Endothelial cell (in vitro differentiated cells): ENCODE measurements around the gene GRAMD2A. TPM values are rescaled to one million over a fixed set of nuclear protein-coding genes. Genes with fewer than 3 reads are reported as not detected.
A peak's percentile ranks its signal among the peaks of the same experiment; 100 is the strongest.

Experiments
- DNase-seq: peaks from one replicate; pipeline ENCODE4 v3.0.0; 2021; ENCODE audit warnings: low spot score
- H3K27ac Mint-ChIP-seq: one replicate; pipeline ENCODE4 v1.8.0; 2021; ENCODE audit warnings: mixed read lengths, inconsistent platforms; ENCODE audit not compliant: unreplicated experiment
- H3K27me3 Mint-ChIP-seq: one replicate; pipeline ENCODE4 v1.8.0; 2021; ENCODE audit warnings: mild to moderate bottlenecking, moderate library complexity, mixed read lengths, inconsistent platforms; ENCODE audit not compliant: unreplicated experiment
- H3K36me3 Mint-ChIP-seq: one replicate; pipeline ENCODE4 v1.8.0; 2021; ENCODE audit warnings: mild to moderate bottlenecking, low read depth, mixed read lengths, inconsistent platforms; ENCODE audit not compliant: unreplicated experiment
- H3K4me1 Mint-ChIP-seq: one replicate; pipeline ENCODE4 v1.8.0; 2021; ENCODE audit warnings: mild to moderate bottlenecking, mixed read lengths, inconsistent platforms; ENCODE audit not compliant: unreplicated experiment
- H3K4me3 Mint-ChIP-seq: one replicate; pipeline ENCODE4 v1.8.0; 2021; ENCODE audit warnings: mild to moderate bottlenecking, mixed read lengths, inconsistent platforms; ENCODE audit not compliant: unreplicated experiment
- H3K9me3 Mint-ChIP-seq: one replicate; pipeline ENCODE4 v1.8.0; 2021; ENCODE audit warnings: mixed read lengths, inconsistent platforms; ENCODE audit not compliant: unreplicated experiment
- total RNA-seq: library from RNA; stranded (reverse); fragmentation: NEBNext Ultra II Directional; extraction: Animal tissue kit (Norgen Biotek cat#: 25700); gene quantifications from one replicate; pipeline ENCODE4 v1.2.1, GENCODE V29; 2021; ENCODE audit not compliant: unreplicated experiment
- TF ChIP-seq, protein P1 (sequence below): fragments of 200-600 bp; sonication (generic); IDR thresholded peaks from one replicate; pipeline ENCODE4 v1.5.0; 2021; ENCODE audit warnings: antibody characterized with exemption; ENCODE audit not compliant: unreplicated experiment

Gene GRAMD2A
- total RNA-seq, 1 donor from 2014 or later = 0.31 TPM

GRCh38 chr15:72130272-72130671, 67.3 kb downstream of the GRAMD2A start:
- Mint-ChIP-seq H3K36me3 (no peaks in the 10 kb centered on the region), H3K4me3 (no peak overlapping the region), H3K9me3 (no peaks in the 10 kb centered on the region), H3K4me1 (no peaks in the 10 kb centered on the region), H3K27ac (no peak overlapping the region), H3K27me3 (no peaks in the 10 kb centered on the region)
- TF ChIP-seq, protein P1, sequence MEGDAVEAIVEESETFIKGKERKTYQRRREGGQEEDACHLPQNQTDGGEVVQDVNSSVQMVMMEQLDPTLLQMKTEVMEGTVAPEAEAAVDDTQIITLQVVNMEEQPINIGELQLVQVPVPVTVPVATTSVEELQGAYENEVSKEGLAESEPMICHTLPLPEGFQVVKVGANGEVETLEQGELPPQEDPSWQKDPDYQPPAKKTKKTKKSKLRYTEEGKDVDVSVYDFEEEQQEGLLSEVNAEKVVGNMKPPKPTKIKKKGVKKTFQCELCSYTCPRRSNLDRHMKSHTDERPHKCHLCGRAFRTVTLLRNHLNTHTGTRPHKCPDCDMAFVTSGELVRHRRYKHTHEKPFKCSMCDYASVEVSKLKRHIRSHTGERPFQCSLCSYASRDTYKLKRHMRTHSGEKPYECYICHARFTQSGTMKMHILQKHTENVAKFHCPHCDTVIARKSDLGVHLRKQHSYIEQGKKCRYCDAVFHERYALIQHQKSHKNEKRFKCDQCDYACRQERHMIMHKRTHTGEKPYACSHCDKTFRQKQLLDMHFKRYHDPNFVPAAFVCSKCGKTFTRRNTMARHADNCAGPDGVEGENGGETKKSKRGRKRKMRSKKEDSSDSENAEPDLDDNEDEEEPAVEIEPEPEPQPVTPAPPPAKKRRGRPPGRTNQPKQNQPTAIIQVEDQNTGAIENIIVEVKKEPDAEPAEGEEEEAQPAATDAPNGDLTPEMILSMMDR = no peak
- no peak for DNase-seq

DNA sequence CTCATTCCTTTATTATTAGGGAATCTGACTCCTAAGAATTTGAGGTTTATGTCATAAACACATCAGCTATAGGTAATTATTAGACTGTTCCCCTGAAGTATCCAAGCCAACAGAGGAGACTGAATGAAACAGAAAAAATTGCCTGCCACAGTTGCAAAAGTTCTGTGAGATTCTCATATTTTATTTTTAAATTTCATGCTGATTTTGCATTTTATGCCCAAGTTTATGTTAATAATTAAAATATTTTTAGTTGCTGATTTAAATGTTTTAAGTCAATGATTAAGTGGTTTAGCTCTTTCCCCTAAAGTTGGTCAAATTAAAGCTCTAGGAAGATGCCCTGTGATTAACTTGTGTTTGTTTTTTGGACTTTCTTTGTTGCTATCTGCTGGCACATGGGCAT, 69.2 kb downstream of the GRAMD2A start:
- Mint-ChIP-seq H3K36me3 (no peaks in the 10 kb centered on the region), H3K4me3 (no peak overlapping the region), H3K27ac (no peak overlapping the region), H3K4me1 (no peaks in the 10 kb centered on the region), H3K9me3 (no peaks in the 10 kb centered on the region), H3K27me3 (no peaks in the 10 kb centered on the region)
- no peak for DNase-seq
- TF ChIP-seq, protein P1 = no peak

- no peak overlapping the region for H3K4me3 Mint-ChIP-seq
- H3K27ac Mint-ChIP-seq = no peak overlapping the region
- TF ChIP-seq, protein P1 = no peak
- no peak for DNase-seq
- H3K4me1 Mint-ChIP-seq = no peaks in the 10 kb centered on the region
- no peaks in the 10 kb centered on the region for H3K9me3 Mint-ChIP-seq
- no peaks in the 10 kb centered on the region for H3K27me3 Mint-ChIP-seq
- no peaks in the 10 kb centered on the region for H3K36me3 Mint-ChIP-seq
Observed at GRCh38 chr15:72127724-72128322, 69.8 kb downstream of the GRAMD2A start.

- no peak overlapping the region for H3K4me3 Mint-ChIP-seq
- H3K4me1 Mint-ChIP-seq = no peaks in the 10 kb centered on the region
- H3K36me3 Mint-ChIP-seq = no peaks in the 10 kb centered on the region
- peaks cover 2% of the 10 kb centered on the region for H3K27me3 Mint-ChIP-seq
- H3K9me3 Mint-ChIP-seq = no peaks in the 10 kb centered on the region
- TF ChIP-seq, protein P1 = no peak
- no peak overlapping the region for H3K27ac Mint-ChIP-seq
- DNase-seq = no peak
Observed at GRCh38 chr15:72124218-72124617, 73.4 kb downstream of the GRAMD2A start.

DNA sequence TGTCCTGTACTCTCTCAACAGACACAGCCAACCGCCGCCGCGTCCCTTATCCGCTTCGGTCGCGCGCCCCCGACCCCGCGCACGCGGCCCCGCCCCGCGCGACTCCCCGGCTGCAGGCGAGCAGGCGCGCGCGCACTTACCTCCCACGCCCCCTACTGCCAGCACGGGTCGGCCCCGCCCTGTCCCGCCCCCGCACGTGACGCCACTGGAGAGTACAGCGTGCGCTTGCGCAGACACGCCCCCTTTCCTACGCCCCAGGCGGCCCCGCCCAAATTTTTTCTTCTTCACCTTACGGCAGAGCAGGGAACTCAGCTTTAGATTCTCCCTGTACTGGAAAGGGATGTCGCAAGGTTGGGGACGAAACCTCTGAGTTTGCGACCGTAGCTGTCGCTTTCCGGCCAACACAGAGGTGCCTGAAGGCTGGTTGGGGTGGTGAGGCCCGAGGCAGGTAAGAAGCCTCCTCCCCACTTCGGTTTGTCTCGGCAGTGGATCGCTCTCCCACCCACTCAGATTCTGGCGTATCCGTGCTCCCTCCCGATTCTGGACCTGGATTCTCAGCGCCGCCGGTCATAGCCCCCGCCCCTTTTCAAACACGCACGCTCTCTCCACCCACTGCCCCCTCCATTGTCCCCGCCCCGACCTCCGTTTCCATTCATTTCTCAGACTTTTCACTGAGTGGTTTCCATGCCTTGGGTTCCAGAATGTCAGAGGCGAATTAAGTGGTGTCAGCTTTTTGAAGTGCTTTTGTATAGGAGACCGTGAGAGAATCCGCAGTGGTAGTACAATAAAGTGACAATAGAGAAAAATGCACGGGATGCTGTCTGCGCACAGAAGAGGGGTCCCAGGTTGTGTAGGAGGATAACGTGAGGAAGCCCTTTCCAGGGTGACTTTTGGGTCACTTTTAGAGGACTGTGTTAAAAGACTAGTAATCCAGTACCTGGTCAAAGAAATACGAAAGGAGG, 79.3 kb downstream of the GRAMD2A start, which contains the start of the genes MYO9A and SENP8:
TSS of gene MYO9A (minus strand) at position 134 of the 962 bp plus-strand sequence. CDS start 71,587 bp downstream, outside the sequence.
TSS of gene SENP8 (plus strand) at position 387 of the 962 bp plus-strand sequence. CDS start 21,221 bp downstream, outside the sequence.
- H3K27ac Mint-ChIP-seq = peak within 1 kb of the TSS; percentile 94
- TF ChIP-seq, protein P1 = peak; percentile 28
- peaks cover 24% of the 10 kb centered on the region for H3K4me1 Mint-ChIP-seq
- peak; percentile 99 for DNase-seq
- no peaks in the 10 kb centered on the region for H3K36me3 Mint-ChIP-seq
- H3K9me3 Mint-ChIP-seq = no peaks in the 10 kb centered on the region
- H3K27me3 Mint-ChIP-seq = peaks cover 2% of the 10 kb centered on the region
- H3K4me3 Mint-ChIP-seq = peak within 1 kb of the TSS; percentile 99
